Keratinocyte (primary cell): ENCODE measurements around the gene TMEM59L. TPM values are rescaled to one million over a fixed set of nuclear protein-coding genes. Genes with fewer than 3 reads are reported as not detected.

Experiments used
- DNase-seq: peaks from one replicate; pipeline ENCODE4 v3.0.0-alpha.2; 2011; ENCODE audit warnings: low read depth, missing footprints, low spot score
- FAIRE-seq: peaks from 2 replicates; lab custom pipeline; 2011; peaks lifted over from hg19 to GRCh38; lab: Jason Lieb, UNC
- H2AFZ ChIP-seq: 2 replicates; pipeline ENCODE4 v1.6.0; 2012; ENCODE audit warnings: low read length, control low read depth, inconsistent platforms; ENCODE audit not compliant: control insufficient read depth
- H3K27ac ChIP-seq: 2 replicates; pipeline ENCODE4 v1.5.1; 2011; ENCODE audit warnings: low read length; ENCODE audit not compliant: control insufficient read depth, insufficient read depth
- H3K27me3 ChIP-seq: 3 replicates; pipeline ENCODE4 v1.6.0; 2011; ENCODE audit warnings: low read length; ENCODE audit not compliant: control insufficient read depth, insufficient read depth; ENCODE audit errors: extremely low read depth
- H3K36me3 ChIP-seq, 2 experiments: 2 replicates in 1 of 2; 3 replicates in 1 of 2; pipeline ENCODE4 v1.5.1; 2011; ENCODE audit warnings: low read length in 2 of 2, mild to moderate bottlenecking in 1 of 2; ENCODE audit not compliant: control insufficient read depth in 2 of 2, insufficient read depth in 2 of 2; ENCODE audit errors: extremely low read depth in 1 of 2
- H3K4me1 ChIP-seq: 3 replicates; pipeline ENCODE4 v1.5.1; 2011; ENCODE audit warnings: low read length; ENCODE audit not compliant: control insufficient read depth, insufficient read depth; ENCODE audit errors: extremely low read depth
- H3K4me2 ChIP-seq: 3 replicates; pipeline ENCODE4 v1.6.0; 2011; ENCODE audit warnings: low read depth, low read length; ENCODE audit not compliant: control insufficient read depth, insufficient read depth; ENCODE audit errors: extremely low read depth
- H3K4me3 ChIP-seq, 3 experiments: fragments of 200-600 bp in 1 of 3; sonication (generic) in 1 of 3; 2 replicates in 2 of 3; 3 replicates in 1 of 3; pipeline ENCODE4 v1.5.1; 2011 to 2016; ENCODE audit warnings: low read length in 3 of 3, mild to moderate bottlenecking in 3 of 3, control low read depth in 2 of 3, inconsistent platforms in 1 of 3, low read depth in 1 of 3, mixed read lengths in 1 of 3, mixed run types in 1 of 3, moderate library complexity in 1 of 3; ENCODE audit not compliant: control insufficient read depth in 2 of 3, insufficient read depth in 2 of 3; ENCODE audit errors: extremely low read depth in 1 of 3
- H3K79me2 ChIP-seq: 2 replicates; pipeline ENCODE4 v1.6.0; 2012; ENCODE audit warnings: low read length; ENCODE audit not compliant: control insufficient read depth, insufficient read depth
- H3K9ac ChIP-seq: 3 replicates; pipeline ENCODE4 v1.6.0; 2011; ENCODE audit warnings: low read length; ENCODE audit not compliant: control insufficient read depth, insufficient read depth; ENCODE audit errors: extremely low read depth
- H3K9me1 ChIP-seq: 3 replicates; pipeline ENCODE4 v1.6.0; 2011; ENCODE audit warnings: low read length; ENCODE audit not compliant: control insufficient read depth, insufficient read depth; ENCODE audit errors: extremely low read depth
- H3K9me3 ChIP-seq: 2 replicates; pipeline ENCODE4 v1.5.1; 2012; ENCODE audit warnings: low read depth, low read length; ENCODE audit not compliant: control insufficient read depth
- H4K20me1 ChIP-seq: 3 replicates; pipeline ENCODE4 v1.6.0; 2011; ENCODE audit warnings: low read length; ENCODE audit not compliant: control insufficient read depth, insufficient read depth; ENCODE audit errors: extremely low read depth
- CTCF ChIP-seq, 3 experiments: IDR thresholded peaks in 1 of 3; conservative IDR thresholded peaks in 1 of 3; optimal IDR thresholded peaks in 1 of 3; 2 replicates in 2 of 3; 3 replicates in 1 of 3; pipeline versions ENCODE3 to v1.5.1; 2011; ENCODE audit warnings: low read length in 3 of 3, mild to moderate bottlenecking in 3 of 3, moderate library complexity in 2 of 3, control low read depth in 1 of 3, inconsistent platforms in 1 of 3; ENCODE audit not compliant: insufficient read depth in 2 of 3; ENCODE audit errors: extremely low read depth in 1 of 3
- EZH2 ChIP-seq: IDR thresholded peaks from one replicate; pipeline ENCODE4 v1.6.1; 2012; ENCODE audit warnings: inconsistent platforms, mild to moderate bottlenecking, low read length, moderate library complexity
- dilution Hi-C: fragments of 300-500 bp; cut with MboI; formaldehyde crosslinking; loops from one replicate; pipeline ENCODE4 v1.7.0; 2020; ENCODE audit warnings: low sequenced_read_pairs; ENCODE audit not compliant: extremely low pct_ligation_motif_present
- polyA plus RNA-seq, 5 experiments: library from polyadenylated mRNA; depleted of rRNA in 3 of 5; stranded (reverse) in 3 of 5; stranded (forward) in 1 of 5; unstranded in 1 of 5; fragments of >200 nt; gene quantifications; 1 replicate in 1 of 5; 2 replicates in 3 of 5; 3 replicates in 1 of 5; pipeline versions ENCODE4 v1.2.1 to v1.2.3, GENCODE V29; 2011 to 2012; ENCODE audit warnings: missing spikeins in 2 of 5, low read depth in 1 of 5, low replicate concordance in 1 of 5

The TMEM59L gene
- polyA plus RNA-seq, 1 donor (not counting 4 experiments of a cell fraction or from before 2014, with no cell fraction given): not detected

DNA sequence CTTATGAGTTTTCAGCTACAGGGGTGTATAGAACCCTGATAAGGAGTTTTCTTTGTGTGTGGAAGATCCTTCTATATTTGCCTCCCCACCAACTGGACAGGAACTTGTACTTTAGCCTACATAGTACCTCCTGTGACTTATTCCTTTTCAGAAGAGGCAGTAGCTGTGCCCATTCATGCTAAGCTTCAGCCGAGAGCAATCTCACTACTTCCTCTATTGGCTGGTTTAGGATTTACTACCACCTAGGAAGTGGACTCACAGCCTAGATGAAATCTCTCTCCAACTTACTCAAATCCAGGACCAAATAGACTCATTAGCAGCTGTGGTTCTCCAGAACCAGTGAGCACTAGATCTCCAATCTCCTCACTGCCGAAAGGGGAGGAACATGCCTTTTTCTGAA is 26.4 kb upstream of the TMEM59L start:
- Histone ChIP-seq H3K4me3 (no peak overlapping the region), H3K9me1 (no peaks in the 10 kb centered on the region), H3K4me2 (no peak overlapping the region), H3K9ac (no peak overlapping the region), H4K20me1 (no peaks in the 10 kb centered on the region), H3K27me3 (no peaks in the 10 kb centered on the region), H3K79me2 (peaks cover 9% of the 10 kb centered on the region), H3K4me1 (peaks cover 9% of the 10 kb centered on the region), H3K36me3 (peaks cover 5 to 8% of the 10 kb centered on the region in 2 experiments), H3K9me3 (no peaks in the 10 kb centered on the region), H3K27ac (no peak overlapping the region), H2AFZ (no peak overlapping the region)
- FAIRE-seq (no peak), DNase-seq (no peak)
- TF ChIP-seq EZH2 (no peak), CTCF (optimal IDR thresholded peaks at IDR 0.05 in 1 of 3, IDR thresholded peaks at IDR 0.05 in 1 of 3, conservative IDR thresholded peaks at IDR 0.05 in 1 of 3; ENCODE audit: extremely low read depth in 1 of 3, insufficient read depth in 2 of 3, low read length in 3 of 3) (no peak)
- dilution Hi-C loops: no loop called here

- Histone ChIP-seq H3K79me2 (peaks cover 9% of the 10 kb centered on the region), H2AFZ (no peak overlapping the region), H3K4me3 (no peak overlapping the region), H4K20me1 (no peaks in the 10 kb centered on the region), H3K36me3 (peaks cover 5 to 8% of the 10 kb centered on the region in 2 experiments), H3K9me1 (no peaks in the 10 kb centered on the region), H3K4me1 (peaks cover 9% of the 10 kb centered on the region), H3K9ac (no peak overlapping the region), H3K27me3 (no peaks in the 10 kb centered on the region), H3K9me3 (no peaks in the 10 kb centered on the region), H3K27ac (no peak overlapping the region), H3K4me2 (no peak overlapping the region)
- dilution Hi-C loops: no loop called here
- TF ChIP-seq CTCF (optimal IDR thresholded peaks at IDR 0.05 in 1 of 3, IDR thresholded peaks at IDR 0.05 in 1 of 3, conservative IDR thresholded peaks at IDR 0.05 in 1 of 3; ENCODE audit: extremely low read depth in 1 of 3, insufficient read depth in 2 of 3, low read length in 3 of 3): no peak
- no peak for TF ChIP-seq EZH2
- no peak for DNase-seq
- FAIRE-seq: no peak
Observed at GRCh38 chr19:18587561-18587960, 25.1 kb upstream of the TMEM59L start.
